GM04504 (cell line): ENCODE data around the gene PCTP.

Experiments used
- DNase-seq: peaks from one replicate; pipeline ENCODE4 v3.0.0-alpha.2; 2012; ENCODE audit warnings: low read depth

The PCTP gene

GRCh38 chr17:55806745-55807495 is 56.1 kb downstream of the PCTP start:
- no peak for DNase-seq

- no peak for DNase-seq
Observed at GRCh38 chr17:55811536-55811935, 60.7 kb downstream of the PCTP start.

- no peak for DNase-seq
Observed at GRCh38 chr17:55812323-55812722, 61.5 kb downstream of the PCTP start.

- no peak for DNase-seq
Observed at GRCh38 chr17:55813944-55814343, 63.1 kb downstream of the PCTP start.

- no peak for DNase-seq
Observed at GRCh38 chr17:55814377-55814776, 63.5 kb downstream of the PCTP start.

- no peak for DNase-seq
Observed at GRCh38 chr17:55816532-55817396, 65.9 kb downstream of the PCTP start.

- DNase-seq, result no peak
Observed at GRCh38 chr17:55817397-55817709, 66.5 kb downstream of the PCTP start.

- DNase-seq, result no peak
Observed at GRCh38 chr17:55818026-55818425, 67.2 kb downstream of the PCTP start.

- DNase-seq, result no peak
Observed at GRCh38 chr17:55818451-55819375, 67.9 kb downstream of the PCTP start.

GRCh38 chr17:55820675-55821074 is 69.8 kb downstream of the PCTP start:
- DNase-seq, result no peak

- no peak for DNase-seq
Observed at GRCh38 chr17:55822028-55822427, 71.2 kb downstream of the PCTP start.

GRCh38 chr17:55825213-55825612 is 74.4 kb downstream of the PCTP start:
- no peak for DNase-seq
